HCT116 (cell line): ENCODE results near the gene MLYCD. TPM values are rescaled to one million over a fixed set of nuclear protein-coding genes. Genes with fewer than 3 reads are reported as not detected.

Experiments used
- ATAC-seq: fragments of 200-7000 bp; cut with Tn5 transposase; 2 replicates; pipeline ENCODE4 v1.9.1; 2020; ENCODE audit warnings: mild to moderate bottlenecking, moderate library complexity
- BruUV-seq: library from RNA; stranded (reverse); fragments of 400-500 nt; replicated peaks from 2 replicates; lab custom pipeline; 2021; lab: Mats Ljungman, UMichigan
- CTCF ChIA-PET: fragments of 300-600 bp; sonication (Branson Sonifier 250); formaldehyde crosslinking; loops from one replicate; lab custom pipeline; 2021; ENCODE audit warnings: antibody characterized with exemption; lab: Charles Lee
- POLR2A ChIA-PET: fragments of 300-600, 350-600 bp; sonication (Branson Sonifier 250); formaldehyde crosslinking; loops from one replicate; lab custom pipeline; 2021; ENCODE audit warnings: antibody characterized with exemption; lab: Charles Lee
- RAD21 ChIA-PET, 2 experiments: fragments of 300-600 bp; sonication (Branson Sonifier 250); formaldehyde crosslinking; loops; one replicate each; lab custom pipeline; 2023; ENCODE audit warnings: low total read pairs in 2 of 2; ENCODE audit not compliant: uncharacterized antibody in 2 of 2, unreplicated experiment in 2 of 2, low non-redundant PET in 1 of 2; lab: Charles Lee
- DNase-seq: peaks from one replicate; pipeline ENCODE4 v3.0.0-alpha.2; 2010; ENCODE audit warnings: low read depth, low spot score
- H2AFZ ChIP-seq: fragments of 200-600 bp; shearing (Covaris generic), sonication (generic); 2 replicates; pipeline ENCODE4 v1.6.1; 2017; ENCODE audit warnings: low read depth, mixed run types, mixed read lengths, antibody characterized with exemption, low read length; ENCODE audit not compliant: poor library complexity, severe bottlenecking
- H3K27ac ChIP-seq: 2 replicates; pipeline ENCODE4 v1.5.1; 2012; ENCODE audit warnings: low read depth, low read length
- H3K27me3 ChIP-seq: fragments of 200-600 bp; sonication (generic); 2 replicates; pipeline ENCODE4 v1.6.1; 2016; ENCODE audit warnings: mixed run types, low read length, mixed read lengths; ENCODE audit not compliant: insufficient read depth
- H3K36me3 ChIP-seq, 2 experiments: fragments of 200-500 bp in 1 of 2; fragments of 200-600 bp in 1 of 2; sonication (Bioruptor generic) in 1 of 2; sonication (generic) in 1 of 2; 2 replicates each; pipeline versions ENCODE4 v1.5.1 to v1.6.1; 2014 to 2016; ENCODE audit warnings: low read length in 2 of 2, inconsistent platforms in 1 of 2, mixed read lengths in 1 of 2, mixed run types in 1 of 2; ENCODE audit not compliant: insufficient read depth in 2 of 2, control insufficient read depth in 1 of 2
- H3K4me1 ChIP-seq, 2 experiments: fragments of 200-600 bp in 1 of 2; sonication (generic) in 1 of 2; 2 replicates each; pipeline versions ENCODE4 v1.5.1 to v1.6.1; 2012 to 2017; ENCODE audit warnings: low read length in 2 of 2, inconsistent platforms in 1 of 2, mild to moderate bottlenecking in 1 of 2, mixed read lengths in 1 of 2, mixed run types in 1 of 2, moderate library complexity in 1 of 2; ENCODE audit not compliant: insufficient read depth in 2 of 2, control insufficient read depth in 1 of 2
- H3K4me2 ChIP-seq: fragments of 200-600 bp; sonication (generic); 2 replicates; pipeline ENCODE4 v1.6.1; 2017; ENCODE audit warnings: mixed run types, low read length, mixed read lengths
- H3K4me3 ChIP-seq, 2 experiments: fragments of 200-600 bp in 1 of 2; sonication (generic) in 1 of 2; replicated peaks in 1 of 2; 2 replicates each; pipeline ENCODE4 v1.5.1; 2011 to 2016; ENCODE audit warnings: low read length in 2 of 2, control low read depth in 1 of 2, low read depth in 1 of 2, mild to moderate bottlenecking in 1 of 2, mixed read lengths in 1 of 2, mixed run types in 1 of 2
- H3K79me2 ChIP-seq: fragments of 200-600 bp; sonication (generic); 2 replicates; pipeline ENCODE4 v1.6.1; 2017; ENCODE audit warnings: mild to moderate bottlenecking, mixed run types, low read length, moderate library complexity, mixed read lengths; ENCODE audit not compliant: insufficient read depth
- H3K9ac ChIP-seq: fragments of 200-600 bp; sonication (generic); 2 replicates; pipeline ENCODE4 v1.6.1; 2016; ENCODE audit warnings: low read length, mixed read lengths
- H3K9me2 ChIP-seq: fragments of 200-600 bp; sonication (generic), shearing (Covaris generic); 2 replicates; pipeline ENCODE4 v1.6.1; 2017; ENCODE audit warnings: mixed run types, mild to moderate bottlenecking, moderate library complexity; ENCODE audit not compliant: insufficient read depth
- H3K9me3 ChIP-seq, 2 experiments: fragments of 200-500 bp in 1 of 2; fragments of 200-600 bp in 1 of 2; sonication (Bioruptor generic) in 1 of 2; sonication (generic) in 1 of 2; 2 replicates each; pipeline ENCODE4 v1.6.1; 2014 to 2017; ENCODE audit warnings: low read length in 2 of 2, mixed read lengths in 2 of 2, inconsistent platforms in 1 of 2, low read depth in 1 of 2, mild to moderate bottlenecking in 1 of 2, mixed run types in 1 of 2, moderate library complexity in 1 of 2; ENCODE audit not compliant: control insufficient read depth in 1 of 2, insufficient read depth in 1 of 2
- H4K20me1 ChIP-seq: fragments of 200-600 bp; sonication (generic), shearing (Covaris generic); 2 replicates; pipeline ENCODE4 v1.6.1; 2017; ENCODE audit warnings: mixed run types, mild to moderate bottlenecking, moderate library complexity; ENCODE audit not compliant: insufficient read depth
- CEBPB ChIP-seq: IDR thresholded peaks from 2 replicates; pipeline ENCODE4 v1.6.1; 2012; ENCODE audit warnings: low read depth
- FOSL1 ChIP-seq: IDR thresholded peaks from 2 replicates; pipeline ENCODE4 v1.6.1; 2012; ENCODE audit warnings: low read depth
- POLR2A ChIP-seq: IDR thresholded peaks from 2 replicates; pipeline ENCODE4 v1.7.0; 2011; ENCODE audit warnings: borderline replicate concordance; ENCODE audit not compliant: insufficient read depth, insufficient read length; ENCODE audit errors: extremely low read depth
- POLR2AphosphoS5 ChIP-seq: IDR thresholded peaks from 2 replicates; pipeline ENCODE4 v1.6.1; 2011; ENCODE audit warnings: mild to moderate bottlenecking, low read depth, low read length, moderate library complexity
- RAD21 ChIP-seq: IDR thresholded peaks from 2 replicates; pipeline ENCODE4 v1.6.1; 2012; ENCODE audit warnings: low read depth, mild to moderate bottlenecking
- SIN3A ChIP-seq: IDR thresholded peaks from 2 replicates; pipeline ENCODE4 v1.6.1; 2012; ENCODE audit warnings: low read depth
- SP1 ChIP-seq: IDR thresholded peaks from 2 replicates; pipeline ENCODE4 v1.6.1; 2012; ENCODE audit warnings: low read depth
- SRF ChIP-seq: IDR thresholded peaks from 2 replicates; pipeline ENCODE4 v1.6.1; 2012; ENCODE audit warnings: low read depth
- TCF7L2 ChIP-seq: IDR thresholded peaks from 2 replicates; pipeline ENCODE4 v1.7.0; 2011; ENCODE audit warnings: borderline replicate concordance, inconsistent platforms; ENCODE audit not compliant: insufficient read depth, insufficient read length; ENCODE audit errors: extremely low read depth
- YY1 ChIP-seq: IDR thresholded peaks from 2 replicates; pipeline ENCODE4 v1.6.1; 2011; ENCODE audit warnings: low read length, low read depth, moderate library complexity, mild to moderate bottlenecking; ENCODE audit not compliant: insufficient replicate concordance; ENCODE audit errors: extremely low read depth
- ZBTB33 ChIP-seq: IDR thresholded peaks from 2 replicates; pipeline ENCODE4 v1.6.1; 2011; ENCODE audit warnings: mild to moderate bottlenecking, low read length, moderate library complexity; ENCODE audit not compliant: insufficient replicate concordance; ENCODE audit errors: extremely low read depth
- ZFX ChIP-seq: fragments of 450-650 bp; IDR thresholded peaks from 2 replicates; pipeline ENCODE4 v1.6.1; 2017
- intact Hi-C: fragments of 100-400 bp; cut with micrococcal nuclease; formaldehyde crosslinking; loops from 2 replicates; pipeline ENCODE4 v1.10.0; 2022
- total RNA-seq: library from RNA; stranded (reverse); gene quantifications from one replicate; pipeline ENCODE4 v1.2.1, GENCODE V29; 2021; ENCODE audit not compliant: unreplicated experiment
- TF ChIP-seq, protein P1 (sequence below): IDR thresholded peaks from 2 replicates; pipeline ENCODE4 v1.6.1; 2012

MLYCD gene
- total RNA-seq, 1 experiment from 2014 or later, result 3.9 TPM

GRCh38 chr16:83908798-83909197 is 9.9 kb downstream of the MLYCD start:
- Histone ChIP-seq H3K9me3 (no peaks in the 10 kb centered on the region), H3K4me2 (no peak overlapping the region), H3K27me3 (no peaks in the 10 kb centered on the region), H3K9ac (no peak overlapping the region)
- no peak for DNase-seq
- BruUV-seq, result no TSS peak
- no peak for ATAC-seq
- TF ChIP-seq, protein P1, sequence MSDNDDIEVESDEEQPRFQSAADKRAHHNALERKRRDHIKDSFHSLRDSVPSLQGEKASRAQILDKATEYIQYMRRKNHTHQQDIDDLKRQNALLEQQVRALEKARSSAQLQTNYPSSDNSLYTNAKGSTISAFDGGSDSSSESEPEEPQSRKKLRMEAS, result no peak
- TF ChIP-seq TCF7L2 (no peak), POLR2A (no peak), SIN3A (no peak), YY1 (no peak), POLR2AphosphoS5 (no peak), SRF (no peak), CEBPB (no peak), SP1 (no peak), RAD21 (no peak), ZBTB33 (no peak), FOSL1 (no peak), ZFX (no peak)
- TF ChIP-seq, all 23 proteins: peak for 0
- ChIA-PET RAD21 (no interaction called here), POLR2A (no interaction called here), CTCF (no interaction called here)
- 0 out of 4 replicates have a peak, but pooled peaks cover 0 to 4% of the 10 kb centered on the region in 2 experiments for H3K36me3 ChIP-seq
- no peaks in the 10 kb centered on the region for H4K20me1 ChIP-seq
- H3K4me1 ChIP-seq, result peaks cover 0 to 16% of the 10 kb centered on the region in 2 experiments; a peak in 1 of 4 replicates
- H3K9me2 ChIP-seq, result no peaks in the 10 kb centered on the region
- H3K27ac ChIP-seq, result no peak overlapping the region
- H2AFZ ChIP-seq, result no peak overlapping the region
- no peaks in the 10 kb centered on the region for H3K79me2 ChIP-seq
- H3K4me3 ChIP-seq, result no peak overlapping the region
- intact Hi-C loops, result no loop called here
